Measurements from ENCODE around the gene CAPN12. TPM values are rescaled to one million over a fixed set of nuclear protein-coding genes. Genes with fewer than 3 reads are reported as not detected.

CAPN12 gene
- polyA plus RNA-seq, 3 donors: 1.8 TPM; not detected in 2

DNA sequence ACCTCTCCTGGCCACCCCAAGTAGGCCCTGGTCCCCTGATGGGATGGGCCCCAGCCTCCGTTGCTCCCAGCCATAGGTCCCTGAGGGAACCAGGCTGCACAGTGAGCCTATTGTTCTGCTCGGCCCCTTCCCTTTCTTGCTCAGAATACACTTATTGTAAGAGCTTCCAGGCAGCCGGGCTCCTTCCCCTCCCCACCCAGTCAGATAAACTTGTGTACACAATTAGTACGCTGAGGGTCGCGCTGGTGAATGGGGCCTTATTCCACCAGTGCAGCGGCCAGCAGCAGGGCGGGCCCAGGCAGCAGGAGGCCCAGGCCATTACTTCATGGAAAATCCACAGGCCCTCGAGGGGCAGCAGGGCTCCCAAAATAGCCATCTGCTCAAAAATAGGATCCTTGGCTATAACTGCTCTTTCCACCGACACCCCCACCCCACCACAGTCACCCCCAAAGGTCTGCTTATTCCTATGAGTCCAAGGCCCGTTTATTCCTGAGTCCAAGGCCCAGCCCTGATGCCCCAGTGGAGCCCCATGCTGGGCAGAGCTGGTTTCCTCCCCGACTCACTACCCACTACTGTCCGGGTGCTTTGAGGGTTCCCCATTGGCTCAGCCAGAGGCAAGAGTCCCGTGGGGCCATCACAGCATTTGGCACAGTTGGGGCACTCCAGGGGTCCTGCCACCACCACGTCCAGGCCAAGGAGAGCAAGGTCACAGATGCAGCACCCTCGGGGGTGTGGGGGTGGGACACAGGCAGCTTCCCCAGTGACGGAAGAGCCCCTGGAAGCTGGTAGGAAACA, 22.1 kb downstream of the CAPN12 start:
- Histone ChIP-seq H3K27ac (ENCODE audit: low read depth in 1 of 2, low read length in 2 of 2) (no peak overlapping the region), H3K4me1 (ENCODE audit: control insufficient read depth in 1 of 2, insufficient read depth in 2 of 2, low read length in 2 of 2) (no peaks in the 10 kb centered on the region), H3K27me3 (ENCODE audit: control insufficient read depth in 2 of 2, insufficient read depth in 2 of 2, low read length in 2 of 2) (no peaks in the 10 kb centered on the region), H3K4me3 (replicated peaks in 1 of 3; ENCODE audit: low read depth in 2 of 3, low read length in 3 of 3) (no peak overlapping the region), H2AFZ (ENCODE audit: insufficient read depth, low read depth, low read length, poor library complexity, severe bottlenecking) (no peak overlapping the region), H3K9ac (ENCODE audit: insufficient read depth, low read length, poor library complexity, severe bottlenecking) (no peak overlapping the region), H4K20me1 (ENCODE audit: insufficient read depth, low read length) (peaks cover 16% of the 10 kb centered on the region), H3K4me2 (replicated peaks; ENCODE audit: extremely low read depth, low read length, poor library complexity, severe bottlenecking) (no peak overlapping the region), H3K9me3 (replicated peaks in 1 of 2; ENCODE audit: control insufficient read depth in 1 of 2, insufficient read depth in 1 of 2, low read length in 2 of 2) (no peaks in the 10 kb centered on the region), H3K79me2 (ENCODE audit: insufficient read depth, low read length) (no peaks in the 10 kb centered on the region), H3K36me3 (replicated peaks in 1 of 2; ENCODE audit: control insufficient read depth in 1 of 2, insufficient read depth in 2 of 2, low read length in 2 of 2) (peaks cover 98 to 100% of the 10 kb centered on the region in 2 donors)
- no peak overlapping the region for H3K4me3 Mint-ChIP-seq
- peaks cover 0 to 1% (median 0%) of the 10 kb centered on the region in 3 donors for H3K27me3 Mint-ChIP-seq (ENCODE audit: low read depth in 3 of 3)
- peaks cover 87 to 98% of the 10 kb centered on the region in 2 donors for H3K36me3 Mint-ChIP-seq
- H3K9me3 Mint-ChIP-seq: peaks cover 0 to 1% (median 0%) of the 10 kb centered on the region in 7 donors
- TF ChIP-seq, protein P1, sequence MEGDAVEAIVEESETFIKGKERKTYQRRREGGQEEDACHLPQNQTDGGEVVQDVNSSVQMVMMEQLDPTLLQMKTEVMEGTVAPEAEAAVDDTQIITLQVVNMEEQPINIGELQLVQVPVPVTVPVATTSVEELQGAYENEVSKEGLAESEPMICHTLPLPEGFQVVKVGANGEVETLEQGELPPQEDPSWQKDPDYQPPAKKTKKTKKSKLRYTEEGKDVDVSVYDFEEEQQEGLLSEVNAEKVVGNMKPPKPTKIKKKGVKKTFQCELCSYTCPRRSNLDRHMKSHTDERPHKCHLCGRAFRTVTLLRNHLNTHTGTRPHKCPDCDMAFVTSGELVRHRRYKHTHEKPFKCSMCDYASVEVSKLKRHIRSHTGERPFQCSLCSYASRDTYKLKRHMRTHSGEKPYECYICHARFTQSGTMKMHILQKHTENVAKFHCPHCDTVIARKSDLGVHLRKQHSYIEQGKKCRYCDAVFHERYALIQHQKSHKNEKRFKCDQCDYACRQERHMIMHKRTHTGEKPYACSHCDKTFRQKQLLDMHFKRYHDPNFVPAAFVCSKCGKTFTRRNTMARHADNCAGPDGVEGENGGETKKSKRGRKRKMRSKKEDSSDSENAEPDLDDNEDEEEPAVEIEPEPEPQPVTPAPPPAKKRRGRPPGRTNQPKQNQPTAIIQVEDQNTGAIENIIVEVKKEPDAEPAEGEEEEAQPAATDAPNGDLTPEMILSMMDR (IDR thresholded peaks at IDR 0.05): no peak
- peak overlapping the region in 1 of 7 donors; percentile 60 for H3K27ac Mint-ChIP-seq
- intact Hi-C loops (cut with micrococcal nuclease): no loop called here
- H3K4me1 Mint-ChIP-seq: no peaks in the 10 kb centered on the region
- WGBS (ENCODE audit: insufficient coverage): 91% methylated on average over 17 of the region's 17 CpGs
- DNase-seq: no peak

DNA sequence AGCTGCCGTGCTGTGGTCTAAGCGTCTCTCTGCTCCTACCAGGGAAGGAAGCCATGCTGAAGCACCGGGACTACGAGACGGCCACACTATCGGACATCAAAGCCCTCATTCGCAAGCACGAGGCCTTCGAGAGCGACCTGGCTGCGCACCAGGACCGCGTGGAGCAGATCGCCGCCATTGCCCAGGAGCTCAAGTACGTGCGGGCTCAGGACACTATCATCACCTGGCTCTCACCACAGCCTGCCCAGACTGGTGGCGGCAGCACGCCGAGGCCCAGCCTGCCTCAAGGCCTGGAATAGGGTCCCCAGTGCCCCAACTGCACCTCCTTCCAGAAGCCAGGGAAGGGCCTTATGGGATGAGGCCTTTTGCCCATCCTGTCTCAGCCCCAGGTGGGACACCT, 22.8 kb downstream of the CAPN12 start:
- Histone ChIP-seq H3K4me1 (ENCODE audit: control insufficient read depth in 1 of 2, insufficient read depth in 2 of 2, low read length in 2 of 2) (no peaks in the 10 kb centered on the region), H3K4me3 (replicated peaks in 1 of 3; ENCODE audit: low read depth in 2 of 3, low read length in 3 of 3) (no peak overlapping the region), H3K27me3 (ENCODE audit: control insufficient read depth in 2 of 2, insufficient read depth in 2 of 2, low read length in 2 of 2) (no peaks in the 10 kb centered on the region), H3K9me3 (replicated peaks in 1 of 2; ENCODE audit: control insufficient read depth in 1 of 2, insufficient read depth in 1 of 2, low read length in 2 of 2) (no peaks in the 10 kb centered on the region), H3K27ac (ENCODE audit: low read depth in 1 of 2, low read length in 2 of 2) (no peak overlapping the region), H4K20me1 (ENCODE audit: insufficient read depth, low read length) (peaks cover 16% of the 10 kb centered on the region), H3K9ac (ENCODE audit: insufficient read depth, low read length, poor library complexity, severe bottlenecking) (no peak overlapping the region), H3K79me2 (ENCODE audit: insufficient read depth, low read length) (no peaks in the 10 kb centered on the region), H3K4me2 (replicated peaks; ENCODE audit: extremely low read depth, low read length, poor library complexity, severe bottlenecking) (no peak overlapping the region), H2AFZ (ENCODE audit: insufficient read depth, low read depth, low read length, poor library complexity, severe bottlenecking) (no peak overlapping the region), H3K36me3 (replicated peaks in 1 of 2; ENCODE audit: control insufficient read depth in 1 of 2, insufficient read depth in 2 of 2, low read length in 2 of 2) (peaks cover 98 to 100% of the 10 kb centered on the region in 2 donors)
- Mint-ChIP-seq H3K27ac (no peak overlapping the region), H3K4me3 (no peak overlapping the region), H3K9me3 (no peaks in the 10 kb centered on the region), H3K27me3 (ENCODE audit: low read depth in 3 of 3) (peaks cover 0 to 1% (median 0%) of the 10 kb centered on the region in 3 donors), H3K4me1 (no peaks in the 10 kb centered on the region), H3K36me3 (peaks cover 87 to 98% of the 10 kb centered on the region in 2 donors)
- no peak for DNase-seq
- intact Hi-C loops (cut with micrococcal nuclease): no loop called here
- whole genome bisulfite sequencing (ENCODE audit: insufficient coverage): 97% methylated on average over 17 of the region's 20 CpGs
- TF ChIP-seq, protein P1 (IDR thresholded peaks at IDR 0.05): no peak
